Fibroblast of the conjunctiva (primary cell): ENCODE measurements around the gene RNASE7.
"Not testable (repeated sequence)": the region's sequence is repeated elsewhere in the genome, so short reads cannot be mapped to it uniquely, and the experiment has no call there.

Experiments used
- DNase-seq: peaks from one replicate; pipeline ENCODE4 v3.0.0-alpha.2; 2010; ENCODE audit warnings: low read depth

The RNASE7 gene

GRCh38 chr14:21023817-21024584 lies 18.2 kb upstream of the RNASE7 start:
- no peak for DNase-seq

GRCh38 chr14:21024585-21025370 lies 17.4 kb upstream of the RNASE7 start, which contains the start of gene NDRG2:
NDRG2 (minus strand) TSS chr14:21025061; CDS start chr14:21023315, 1,746 bp downstream.
- DNase-seq, result no peak

- no peak for DNase-seq
These were observed 16.5 kb upstream of the RNASE7 start for GRCh38 chr14:21025371-21026273.

GRCh38 chr14:21026274-21026987 lies 15.7 kb upstream of the RNASE7 start:
- no peak for DNase-seq

- DNase-seq, result no peak
These were observed 15.2 kb upstream of the RNASE7 start for GRCh38 chr14:21026988-21027315.

GRCh38 chr14:21029917-21030316 lies 12.2 kb upstream of the RNASE7 start, which contains the start of gene TPPP2:
TPPP2 (plus strand) TSS chr14:21030217; CDS start chr14:21030582, 365 bp downstream.
- DNase-seq, result no peak

- no peak for DNase-seq
These were observed 11.6 kb upstream of the RNASE7 start for GRCh38 chr14:21030531-21030930.

- DNase-seq, result no peak
These were observed 9.6 kb upstream of the RNASE7 start for GRCh38 chr14:21032326-21033132.

GRCh38 chr14:21033133-21033698 lies 8.9 kb upstream of the RNASE7 start:
- DNase-seq, result no peak

- no peak for DNase-seq
These were observed 7.5 kb upstream of the RNASE7 start, which contains the start of gene RNASE13 for GRCh38 chr14:21034707-21035106. RNASE13 (minus strand) TSS chr14:21034807; CDS start chr14:21034288, 519 bp downstream.

GRCh38 chr14:21036751-21037150 lies 5.4 kb upstream of the RNASE7 start:
- DNase-seq, result no peak

- no peak for DNase-seq
These were observed 5.0 kb upstream of the RNASE7 start for GRCh38 chr14:21037156-21037555.

GRCh38 chr14:21038441-21039422 lies 3.4 kb upstream of the RNASE7 start:
- DNase-seq, result peak; percentile 40

GRCh38 chr14:21039585-21040369 lies 2.4 kb upstream of the RNASE7 start:
- peak; percentile 49 for DNase-seq

GRCh38 chr14:21040370-21040925 lies 1.7 kb upstream of the RNASE7 start:
- no peak for DNase-seq

GRCh38 chr14:21040941-21041340 lies 1.2 kb upstream of the RNASE7 start:
- DNase-seq, result not testable (repeated sequence)

GRCh38 chr14:21042918-21043317 lies 756 bp downstream of the RNASE7 start:
- DNase-seq, result no peak
